ENCODE data around the gene PNLIPRP2. TPM values are rescaled to one million over a fixed set of nuclear protein-coding genes. Genes with fewer than 3 reads are reported as not detected.

Gene PNLIPRP2
- total RNA-seq, 1 experiment from 2014 or later: 1.1 TPM

GRCh38 chr10:116676118-116676517 is 55.4 kb downstream of the PNLIPRP2 start:
- ChIA-PET CTCF (no interaction called here), RAD21 (ENCODE audit: low non-redundant PET in 1 of 2, low total read pairs in 2 of 2, uncharacterized antibody in 2 of 2, unreplicated experiment in 2 of 2) (no interaction called here), POLR2A (no interaction called here)
- Histone ChIP-seq H3K36me3 (ENCODE audit: control insufficient read depth in 1 of 2, insufficient read depth in 2 of 2, low read length in 2 of 2) (no peaks in the 10 kb centered on the region), H3K9me3 (ENCODE audit: control insufficient read depth in 1 of 2, insufficient read depth in 1 of 2, low read depth in 1 of 2, low read length in 2 of 2) (no peaks in the 10 kb centered on the region), H3K79me2 (ENCODE audit: insufficient read depth, low read length) (no peaks in the 10 kb centered on the region), H3K27ac (ENCODE audit: low read depth, low read length) (no peak overlapping the region), H3K27me3 (ENCODE audit: insufficient read depth, low read length) (no peaks in the 10 kb centered on the region), H3K4me3 (replicated peaks in 1 of 2; ENCODE audit: low read depth in 1 of 2, low read length in 2 of 2) (no peak overlapping the region), H2AFZ (ENCODE audit: low read depth, low read length, poor library complexity, severe bottlenecking) (no peak overlapping the region), H3K4me1 (ENCODE audit: control insufficient read depth in 1 of 2, insufficient read depth in 2 of 2, low read length in 2 of 2) (0 out of 4 replicates have a peak, but pooled peaks cover 0 to 6% of the 10 kb centered on the region in 2 experiments), H4K20me1 (ENCODE audit: insufficient read depth) (no peaks in the 10 kb centered on the region), H3K9ac (ENCODE audit: low read length) (no peak overlapping the region), H3K4me2 (ENCODE audit: low read length) (no peak overlapping the region), H3K9me2 (ENCODE audit: insufficient read depth) (no peaks in the 10 kb centered on the region)
- ATAC-seq (no peak), DNase-seq (ENCODE audit: low read depth, low spot score) (no peak)
- intact Hi-C loops (cut with micrococcal nuclease): no loop called here
- no TSS peak for BruUV-seq (replicated peaks)
- no peak for TF ChIP-seq FOSL1 (IDR thresholded peaks at IDR 0.05; ENCODE audit: low read depth)
- TF ChIP-seq RAD21 (IDR thresholded peaks at IDR 0.05; ENCODE audit: low read depth): no peak
- TF ChIP-seq CEBPB (IDR thresholded peaks at IDR 0.05; ENCODE audit: low read depth): no peak
- TF ChIP-seq JUND (IDR thresholded peaks at IDR 0.05): no peak
- no peak for TF ChIP-seq MAX (IDR thresholded peaks at IDR 0.05)

- no peak for DNase-seq (ENCODE audit: low read depth, low spot score)
- no peak for TF ChIP-seq YY1 (IDR thresholded peaks at IDR 0.05; ENCODE audit: extremely low read depth, insufficient replicate concordance, low read depth, low read length)
- no peak for ATAC-seq
- Histone ChIP-seq H4K20me1 (ENCODE audit: insufficient read depth) (no peaks in the 10 kb centered on the region), H3K9me3 (ENCODE audit: control insufficient read depth in 1 of 2, insufficient read depth in 1 of 2, low read depth in 1 of 2, low read length in 2 of 2) (no peaks in the 10 kb centered on the region), H3K9ac (ENCODE audit: low read length) (no peak overlapping the region), H3K27me3 (ENCODE audit: insufficient read depth, low read length) (no peaks in the 10 kb centered on the region), H3K36me3 (ENCODE audit: control insufficient read depth in 1 of 2, insufficient read depth in 2 of 2, low read length in 2 of 2) (no peaks in the 10 kb centered on the region), H3K4me1 (ENCODE audit: control insufficient read depth in 1 of 2, insufficient read depth in 2 of 2, low read length in 2 of 2) (0 out of 4 replicates have a peak, but pooled peaks cover 0 to 2% of the 10 kb centered on the region in 2 experiments), H2AFZ (ENCODE audit: low read depth, low read length, poor library complexity, severe bottlenecking) (no peak overlapping the region), H3K79me2 (ENCODE audit: insufficient read depth, low read length) (no peaks in the 10 kb centered on the region), H3K4me3 (replicated peaks in 1 of 2; ENCODE audit: low read depth in 1 of 2, low read length in 2 of 2) (no peak overlapping the region), H3K4me2 (ENCODE audit: low read length) (no peak overlapping the region), H3K9me2 (ENCODE audit: insufficient read depth) (no peaks in the 10 kb centered on the region), H3K27ac (ENCODE audit: low read depth, low read length) (no peak overlapping the region)
- POLR2A ChIA-PET: no interaction called here
- intact Hi-C loops (cut with micrococcal nuclease): no loop called here
- no TSS peak for BruUV-seq (replicated peaks)
- CTCF ChIA-PET: no interaction called here
- RAD21 ChIA-PET (ENCODE audit: low non-redundant PET in 1 of 2, low total read pairs in 2 of 2, uncharacterized antibody in 2 of 2, unreplicated experiment in 2 of 2): no interaction called here
Observed at GRCh38 chr10:116676633-116677032, 55.9 kb downstream of the PNLIPRP2 start.

Measured in HCT116 (cell line).